Measurements from ENCODE around the gene ZNF467.

ZNF467 gene

GRCh38 chr7:149797771-149798170 lies 24.4 kb upstream of the ZNF467 start:
- no peak for DNase-seq (ENCODE audit: low spot score)
- no peak for TF ChIP-seq CTCF (IDR thresholded peaks at IDR 0.05; ENCODE audit: extremely low read depth, missing control alignments)

GRCh38 chr7:149796287-149796860 lies 23.0 kb upstream of the ZNF467 start:
- no peak for DNase-seq (ENCODE audit: low spot score)
- TF ChIP-seq CTCF (IDR thresholded peaks at IDR 0.05; ENCODE audit: extremely low read depth, missing control alignments) = no peak

- TF ChIP-seq CTCF (IDR thresholded peaks at IDR 0.05; ENCODE audit: extremely low read depth, missing control alignments) = no peak
- no peak for DNase-seq (ENCODE audit: low spot score)
Observed at GRCh38 chr7:149795126-149795525, 21.7 kb upstream of the ZNF467 start.

- DNase-seq (ENCODE audit: low spot score) = no peak
- no peak for TF ChIP-seq CTCF (IDR thresholded peaks at IDR 0.05; ENCODE audit: extremely low read depth, missing control alignments)
Observed at GRCh38 chr7:149794661-149795060, 21.3 kb upstream of the ZNF467 start.

GRCh38 chr7:149793261-149793660 lies 19.9 kb upstream of the ZNF467 start:
- TF ChIP-seq CTCF (IDR thresholded peaks at IDR 0.05; ENCODE audit: extremely low read depth, missing control alignments) = no peak
- no peak for DNase-seq (ENCODE audit: low spot score)

- DNase-seq (ENCODE audit: low spot score) = no peak
- no peak for TF ChIP-seq CTCF (IDR thresholded peaks at IDR 0.05; ENCODE audit: extremely low read depth, missing control alignments)
Observed at GRCh38 chr7:149792220-149792595, 18.8 kb upstream of the ZNF467 start.

GRCh38 chr7:149791411-149792219 lies 18.2 kb upstream of the ZNF467 start:
- DNase-seq (ENCODE audit: low spot score) = no peak
- TF ChIP-seq CTCF (IDR thresholded peaks at IDR 0.05; ENCODE audit: extremely low read depth, missing control alignments) = no peak
